Esophagus (tissue), 2 donors: ENCODE data around the gene MUC5B. TPM values are rescaled to one million over a fixed set of nuclear protein-coding genes. Genes with fewer than 3 reads are reported as not detected.

Experiments
- H3K27ac ChIP-seq, 2 donors: one replicate each; pipeline ENCODE4 v1.5.1; 2013; ENCODE audit warnings: low read depth in 2 of 2, mild to moderate bottlenecking in 2 of 2, inconsistent platforms in 1 of 2, low read length in 1 of 2, moderate library complexity in 1 of 2
- H3K27me3 ChIP-seq, 2 donors: one replicate each; pipeline ENCODE4 v1.6.1; 2013; ENCODE audit warnings: low read length in 2 of 2, control low read depth in 1 of 2, mild to moderate bottlenecking in 1 of 2; ENCODE audit not compliant: insufficient read depth in 2 of 2, control insufficient read depth in 1 of 2
- H3K36me3 ChIP-seq, 2 donors: one replicate each; pipeline ENCODE4 v1.6.1; 2013; ENCODE audit warnings: low read length in 1 of 2; ENCODE audit not compliant: control insufficient read depth in 2 of 2, insufficient read depth in 2 of 2
- H3K4me1 ChIP-seq, 2 donors: one replicate each; pipeline ENCODE4 v1.6.1; 2013; ENCODE audit warnings: low read length in 1 of 2; ENCODE audit not compliant: control insufficient read depth in 2 of 2, insufficient read depth in 2 of 2
- H3K4me3 ChIP-seq, 2 donors: one replicate each; pipeline ENCODE4 v1.5.1; 2013; ENCODE audit warnings: low read length in 2 of 2, mild to moderate bottlenecking in 2 of 2, low read depth in 1 of 2, moderate library complexity in 1 of 2
- H3K9me3 ChIP-seq, 2 donors: one replicate each; pipeline ENCODE4 v1.6.1; 2013; ENCODE audit warnings: mild to moderate bottlenecking in 2 of 2, low read depth in 1 of 2, low read length in 1 of 2, moderate library complexity in 1 of 2; ENCODE audit not compliant: control insufficient read depth in 2 of 2, insufficient read depth in 1 of 2
- WGBS, 2 donors: extraction: QIAGEN DNeasy Blood & Tissue Kit; methylation state at CpG; one replicate each; pipeline ENCODE4 v1.1.7; 2013; 5-methylcytosine and 5-hydroxymethylcytosine counted together
- polyA plus RNA-seq, 2 donors: library from polyadenylated mRNA; stranded (reverse); fragments of 200-250 nt; gene quantifications; one replicate each; pipeline ENCODE4 v1.2.3, GENCODE V29; 2013
- donor health status: healthy with polysubstance abuse.
- donor health status: Bipolar disorder and iron deficiency.

Gene MUC5B
- polyA plus RNA-seq, 2 donors = 0.18 to 0.56 TPM

GRCh38 chr11:1256257-1257045 is 33.6 kb downstream of the MUC5B start:
- H3K9me3 ChIP-seq = no peaks in the 10 kb centered on the region
- peaks cover 0 to 2% of the 10 kb centered on the region in 2 donors for H3K4me1 ChIP-seq
- WGBS, 2 donors = 54 to 61% methylated on average over 15 to 24 of the region's 26 CpGs
- no peaks in the 10 kb centered on the region for H3K36me3 ChIP-seq
- H3K4me3 ChIP-seq = no peak overlapping the region
- H3K27me3 ChIP-seq = no peaks in the 10 kb centered on the region
- no peak overlapping the region for H3K27ac ChIP-seq

- no peak overlapping the region for H3K4me3 ChIP-seq
- H3K27me3 ChIP-seq = no peaks in the 10 kb centered on the region
- H3K36me3 ChIP-seq = no peaks in the 10 kb centered on the region
- H3K27ac ChIP-seq = no peak overlapping the region
- no peaks in the 10 kb centered on the region for H3K9me3 ChIP-seq
- H3K4me1 ChIP-seq = peaks cover 2 to 6% of the 10 kb centered on the region in 2 donors
- 85 to 87% methylated on average over 27 of the region's 27 CpGs for WGBS, 2 donors
These were observed 34.5 kb downstream of the MUC5B start for GRCh38 chr11:1257366-1257765.

DNA sequence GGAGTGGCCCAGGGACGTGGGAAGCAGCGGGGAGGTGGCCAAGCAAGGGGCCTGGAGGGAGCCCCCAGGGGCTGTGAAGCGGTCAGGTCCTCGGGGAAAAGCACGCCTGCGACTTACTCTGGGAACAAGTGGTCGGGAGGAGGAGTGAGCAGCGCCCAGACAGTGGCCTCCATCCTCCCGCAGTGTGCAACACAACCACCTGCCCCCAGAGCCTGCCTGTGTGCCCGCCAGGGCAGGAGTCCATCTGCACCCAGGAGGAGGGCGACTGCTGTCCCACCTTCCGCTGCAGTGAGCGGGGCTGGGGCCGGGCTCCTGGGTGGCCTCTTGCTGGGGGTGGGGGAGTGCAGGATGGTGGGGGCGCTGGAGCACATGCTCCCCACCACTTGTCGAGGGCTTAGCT is 35.0 kb downstream of the MUC5B start:
- Histone ChIP-seq H3K27me3 (no peaks in the 10 kb centered on the region), H3K9me3 (no peaks in the 10 kb centered on the region), H3K4me3 (no peak overlapping the region), H3K27ac (no peak overlapping the region), H3K4me1 (peaks cover 5 to 8% of the 10 kb centered on the region in 2 donors), H3K36me3 (no peaks in the 10 kb centered on the region)
- 80% methylated on average over 16 of the region's 16 CpGs for WGBS, 2 donors

- Histone ChIP-seq H3K27ac (no peak overlapping the region), H3K36me3 (no peaks in the 10 kb centered on the region), H3K4me1 (peaks cover 7 to 10% of the 10 kb centered on the region in 2 donors), H3K27me3 (no peaks in the 10 kb centered on the region), H3K9me3 (no peaks in the 10 kb centered on the region), H3K4me3 (no peak overlapping the region)
- WGBS, 2 donors = 59 to 61% methylated on average over 13 of the region's 13 CpGs
These were observed 35.7 kb downstream of the MUC5B start for GRCh38 chr11:1258401-1259075.

DNA sequence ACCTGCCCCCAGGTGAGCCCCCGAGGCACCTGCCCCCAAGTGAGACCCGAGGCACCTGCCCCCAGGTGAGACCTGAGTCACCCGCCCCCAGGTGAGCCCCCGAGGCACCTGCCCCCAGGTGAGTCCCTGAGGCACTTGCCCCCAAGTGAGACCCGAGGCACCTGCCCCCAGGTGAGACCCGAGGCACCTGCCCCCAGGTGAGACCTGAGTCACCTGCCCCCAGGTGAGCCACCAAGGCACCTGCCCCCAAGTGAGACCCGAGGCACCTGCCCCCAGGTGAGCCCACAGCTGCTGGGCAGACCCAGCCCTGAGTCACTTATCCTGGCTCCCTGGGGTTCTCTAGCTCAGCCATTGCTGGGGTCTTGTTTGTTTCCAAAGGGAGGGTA is 36.2 kb downstream of the MUC5B start:
- Histone ChIP-seq H3K4me1 (peaks cover 7 to 10% of the 10 kb centered on the region in 2 donors), H3K27ac (no peak overlapping the region), H3K4me3 (no peak overlapping the region), H3K9me3 (no peaks in the 10 kb centered on the region), H3K36me3 (no peaks in the 10 kb centered on the region), H3K27me3 (no peaks in the 10 kb centered on the region)
- 49 to 60% methylated on average over 4 to 7 of the region's 7 CpGs for WGBS, 2 donors

GRCh38 chr11:1259561-1259960 is 36.7 kb downstream of the MUC5B start:
- WGBS, 2 donors = 81 to 86% methylated on average over 9 of the region's 9 CpGs
- Histone ChIP-seq H3K4me1 (peaks cover 7 to 10% of the 10 kb centered on the region in 2 donors), H3K27me3 (no peaks in the 10 kb centered on the region), H3K4me3 (no peak overlapping the region), H3K36me3 (no peaks in the 10 kb centered on the region), H3K9me3 (no peaks in the 10 kb centered on the region), H3K27ac (no peak overlapping the region)

- H3K4me1 ChIP-seq = peaks cover 7 to 10% of the 10 kb centered on the region in 2 donors
- no peak overlapping the region for H3K27ac ChIP-seq
- no peaks in the 10 kb centered on the region for H3K27me3 ChIP-seq
- no peaks in the 10 kb centered on the region for H3K9me3 ChIP-seq
- H3K4me3 ChIP-seq = no peak overlapping the region
- 60 to 67% methylated on average over 6 to 10 of the region's 10 CpGs for WGBS, 2 donors
- no peaks in the 10 kb centered on the region for H3K36me3 ChIP-seq
These were observed 37.2 kb downstream of the MUC5B start for GRCh38 chr11:1260023-1260501.

DNA sequence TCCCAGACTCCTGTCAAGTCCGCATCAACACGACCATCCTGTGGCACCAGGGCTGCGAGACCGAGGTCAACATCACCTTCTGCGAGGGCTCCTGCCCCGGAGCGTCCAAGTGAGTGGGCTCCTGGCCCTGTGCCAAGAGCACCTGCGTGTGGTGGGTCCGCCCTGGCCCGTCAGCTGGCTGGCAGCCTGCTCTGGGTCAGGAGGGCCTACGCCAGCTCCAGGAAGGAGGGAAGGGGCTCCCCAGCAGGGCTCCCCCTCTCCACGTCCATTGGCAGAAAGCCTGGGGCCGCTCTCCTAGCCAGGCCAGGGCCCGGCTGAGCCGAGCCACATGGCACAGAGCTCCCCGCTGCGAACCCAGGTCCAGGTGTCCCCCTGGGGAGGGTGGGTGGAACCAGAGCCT is 37.8 kb downstream of the MUC5B start:
- Histone ChIP-seq H3K4me3 (no peak overlapping the region), H3K27ac (no peak overlapping the region), H3K27me3 (no peaks in the 10 kb centered on the region), H3K36me3 (no peaks in the 10 kb centered on the region), H3K4me1 (peaks cover 7 to 10% of the 10 kb centered on the region in 2 donors), H3K9me3 (no peaks in the 10 kb centered on the region)
- 82 to 85% methylated on average over 17 of the region's 17 CpGs for WGBS, 2 donors

DNA sequence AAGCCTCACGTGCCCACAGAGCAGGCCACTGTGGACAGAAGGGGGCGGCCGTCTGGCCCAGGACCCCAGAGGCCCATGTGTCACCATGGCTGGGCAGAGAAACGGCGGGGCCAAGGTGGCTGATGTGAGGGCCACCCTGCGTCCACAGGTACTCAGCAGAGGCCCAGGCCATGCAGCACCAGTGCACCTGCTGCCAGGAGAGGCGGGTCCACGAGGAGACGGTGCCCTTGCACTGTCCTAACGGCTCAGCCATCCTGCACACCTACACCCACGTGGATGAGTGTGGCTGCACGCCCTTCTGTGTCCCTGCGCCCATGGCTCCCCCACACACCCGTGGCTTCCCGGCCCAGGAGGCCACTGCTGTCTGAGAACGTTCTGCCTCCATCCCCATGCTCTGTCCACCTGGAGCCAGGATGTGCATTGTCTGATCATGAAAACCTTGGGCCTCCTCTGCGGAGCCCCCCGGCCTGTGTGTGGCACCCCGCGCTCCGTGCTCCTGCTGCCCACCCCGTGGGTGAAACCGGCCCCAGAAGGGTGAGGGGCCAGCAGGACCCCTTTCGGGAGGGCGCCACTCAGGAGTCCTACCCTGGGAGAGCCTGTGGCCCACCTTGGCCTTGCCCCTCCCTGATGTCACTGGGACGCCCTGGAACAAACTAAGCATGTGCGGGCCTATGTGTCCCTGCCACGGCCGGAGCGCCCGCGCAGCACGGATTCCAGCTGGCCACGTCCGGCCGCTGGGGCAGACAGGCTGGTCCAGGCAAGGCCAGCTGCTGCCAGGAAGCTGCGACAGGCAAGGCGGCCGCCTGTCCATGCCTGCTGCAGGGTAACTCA is 38.6 kb downstream of the MUC5B start:
- WGBS, 2 donors = 80 to 81% methylated on average over 32 to 39 of the region's 39 CpGs
- no peak overlapping the region for H3K27ac ChIP-seq

More for the DNA sequence above, 38.6 kb downstream of the MUC5B start:
- Histone ChIP-seq H3K4me1 (peaks cover 7 to 10% of the 10 kb centered on the region in 2 donors), H3K9me3 (no peaks in the 10 kb centered on the region), H3K4me3 (no peak overlapping the region), H3K27me3 (no peaks in the 10 kb centered on the region), H3K36me3 (no peaks in the 10 kb centered on the region)
